Stimulated activated memory B cell treated with anti-CD40 and anti-IgM and Interleukin-4, amounts not matched to agents 10 μg/mL and 1 μg/mL and 100 μg/mL, for 72 hours (primary cell): Measurements from ENCODE around the gene SLX9.

ENCODE experiments used
- ATAC-seq: fragments of 150-1000 bp; cut with Tn5 transposase; 2 replicates; pipeline ENCODE4 v1.10.0; 2021
- H3K27ac Mint-ChIP-seq: one replicate; pipeline ENCODE4 v1.8.0; 2022; ENCODE audit warnings: mild to moderate bottlenecking, mixed read lengths
- H3K27me3 Mint-ChIP-seq: one replicate; pipeline ENCODE4 v1.8.0; 2022; ENCODE audit warnings: mixed read lengths
- H3K36me3 Mint-ChIP-seq: one replicate; pipeline ENCODE4 v1.8.0; 2022; ENCODE audit warnings: mixed read lengths
- H3K4me1 Mint-ChIP-seq: one replicate; pipeline ENCODE4 v1.8.0; 2022; ENCODE audit warnings: mixed read lengths
- H3K4me3 Mint-ChIP-seq: one replicate; pipeline ENCODE4 v1.8.0; 2022; ENCODE audit warnings: mild to moderate bottlenecking, moderate library complexity, mixed read lengths
- H3K9me3 Mint-ChIP-seq: one replicate; pipeline ENCODE4 v1.8.0; 2022; ENCODE audit warnings: mixed read lengths

SLX9 gene

DNA sequence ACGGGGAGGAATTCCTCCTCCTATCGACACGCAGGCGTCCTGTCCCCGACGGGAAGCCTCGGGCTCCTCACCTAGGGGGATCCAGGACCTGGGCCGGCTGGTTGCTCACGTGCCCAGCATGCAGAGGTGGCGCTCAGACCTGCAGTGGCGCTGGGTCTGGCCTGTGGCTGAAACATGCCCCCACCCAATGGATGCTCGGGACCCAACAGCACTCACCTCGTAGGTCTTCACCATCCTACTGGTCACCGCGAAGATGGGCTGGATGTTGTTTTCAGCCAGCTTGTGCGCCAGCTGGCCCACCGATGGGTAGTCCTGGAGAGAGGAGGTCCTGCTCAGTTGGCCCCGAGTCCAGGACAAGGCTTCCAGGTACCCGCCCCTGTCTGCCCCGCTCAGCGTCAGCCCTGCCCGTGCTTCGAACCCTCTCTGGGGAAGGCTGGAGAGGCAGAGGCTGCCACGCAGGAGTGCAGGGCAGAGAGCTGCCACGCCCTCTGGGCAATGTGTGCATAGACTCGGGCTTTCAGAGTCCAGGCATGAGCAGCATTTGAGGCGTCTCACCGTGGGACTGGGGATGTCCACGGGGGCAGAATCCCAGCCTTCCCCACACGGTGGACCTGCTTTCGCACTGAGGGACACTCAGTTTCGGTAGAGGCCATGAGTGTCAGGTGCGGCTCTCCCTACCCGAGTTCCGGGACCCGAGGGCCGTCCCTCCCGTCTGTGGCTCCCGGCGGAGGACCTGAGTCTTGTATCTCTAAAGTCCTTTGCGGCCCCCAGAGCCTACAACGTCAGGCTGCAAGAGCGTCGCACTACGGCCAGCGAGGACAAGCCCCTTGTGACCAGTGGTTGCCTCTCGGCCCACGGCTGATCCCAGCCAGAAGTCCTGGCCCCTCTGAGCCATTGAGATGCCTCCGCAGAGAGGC, 40.7 kb upstream of the SLX9 start:
- Mint-ChIP-seq H3K36me3 (peaks cover 56% of the 10 kb centered on the region), H3K27me3 (no peaks in the 10 kb centered on the region), H3K4me3 (no peak overlapping the region), H3K27ac (no peak overlapping the region), H3K4me1 (peaks cover 23% of the 10 kb centered on the region), H3K9me3 (no peaks in the 10 kb centered on the region)
- ATAC-seq = no peak

DNA sequence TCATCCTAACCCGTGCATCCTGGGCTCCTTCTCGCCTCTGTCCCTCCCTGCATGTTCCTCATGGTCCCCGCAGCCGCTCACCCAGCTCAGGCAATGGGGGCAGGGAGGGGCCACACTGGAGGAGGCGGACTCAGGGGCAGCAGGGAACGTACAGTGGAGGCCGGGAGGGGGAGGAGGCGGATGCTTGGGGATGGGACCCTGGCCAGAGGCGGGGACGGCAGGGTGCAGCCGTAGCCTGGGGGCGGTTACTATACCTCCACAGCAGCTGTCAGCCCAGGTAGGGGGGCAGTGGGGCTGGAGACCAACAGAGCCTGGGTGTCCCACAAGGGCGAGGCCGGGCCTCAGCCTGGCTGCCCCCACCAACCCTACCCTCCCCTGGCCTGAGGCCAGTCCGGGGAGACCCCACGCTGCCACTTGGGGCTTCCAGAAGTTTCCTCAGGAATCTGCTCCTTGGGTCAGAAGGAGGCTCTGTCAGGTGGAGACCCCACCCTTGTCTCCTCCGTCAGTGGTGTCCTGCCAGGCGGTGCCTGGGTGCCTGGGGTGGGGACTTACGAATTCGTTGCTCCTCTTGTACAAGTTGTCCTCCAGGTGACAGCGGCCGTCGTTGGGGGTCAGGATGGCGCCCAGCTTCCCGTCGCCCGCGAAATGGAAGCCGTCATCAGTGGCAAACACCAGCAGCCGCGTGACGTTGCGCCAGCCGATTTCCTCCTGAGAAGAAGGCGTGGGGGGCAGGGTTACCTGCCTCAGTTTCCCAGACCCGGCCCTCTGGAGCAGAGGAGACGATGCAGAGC, 39.9 kb upstream of the SLX9 start:
- Mint-ChIP-seq H3K9me3 (no peaks in the 10 kb centered on the region), H3K4me1 (peaks cover 23% of the 10 kb centered on the region), H3K4me3 (no peak overlapping the region), H3K27ac (no peak overlapping the region), H3K27me3 (no peaks in the 10 kb centered on the region), H3K36me3 (peaks cover 63% of the 10 kb centered on the region)
- ATAC-seq = no peak

DNA sequence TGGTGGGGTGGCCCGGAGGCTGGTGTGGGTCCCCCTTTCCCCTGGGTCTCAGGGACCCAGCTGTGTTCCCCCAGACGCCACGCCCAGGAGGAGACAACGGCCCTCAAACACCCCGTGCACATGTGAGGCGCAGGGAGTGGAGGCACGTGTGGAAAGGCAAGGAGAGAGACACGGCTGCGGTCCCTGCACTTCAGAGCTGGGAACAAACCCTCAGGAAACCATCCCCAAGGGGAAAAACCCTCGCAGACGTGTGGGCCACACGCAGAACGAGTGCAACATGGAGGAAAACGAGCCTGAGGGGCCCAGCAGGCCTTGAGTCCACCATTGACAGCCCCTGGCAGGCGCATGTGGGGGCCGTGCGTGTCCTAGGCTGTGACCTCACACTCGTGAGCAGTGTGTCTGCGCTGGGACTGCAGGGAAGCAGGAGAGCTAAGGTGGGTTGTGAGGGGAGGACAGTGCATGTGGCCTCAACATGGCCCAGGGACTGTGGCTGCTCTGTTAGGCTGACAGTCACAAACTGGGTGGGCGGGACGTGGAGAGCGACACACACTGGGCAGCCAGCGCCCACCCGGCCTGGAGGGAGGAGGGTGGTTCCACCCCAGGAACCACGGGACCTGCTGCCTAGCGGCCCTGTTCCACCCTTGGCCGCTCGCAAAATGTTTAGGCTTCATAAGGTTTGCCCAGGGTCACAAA, 39.1 kb upstream of the SLX9 start:
- no peak overlapping the region for H3K27ac Mint-ChIP-seq
- ATAC-seq = no peak
- H3K4me3 Mint-ChIP-seq = no peak overlapping the region
- H3K9me3 Mint-ChIP-seq = no peaks in the 10 kb centered on the region
- H3K36me3 Mint-ChIP-seq = peaks cover 64% of the 10 kb centered on the region
- H3K27me3 Mint-ChIP-seq = no peaks in the 10 kb centered on the region
- peaks cover 27% of the 10 kb centered on the region for H3K4me1 Mint-ChIP-seq

DNA sequence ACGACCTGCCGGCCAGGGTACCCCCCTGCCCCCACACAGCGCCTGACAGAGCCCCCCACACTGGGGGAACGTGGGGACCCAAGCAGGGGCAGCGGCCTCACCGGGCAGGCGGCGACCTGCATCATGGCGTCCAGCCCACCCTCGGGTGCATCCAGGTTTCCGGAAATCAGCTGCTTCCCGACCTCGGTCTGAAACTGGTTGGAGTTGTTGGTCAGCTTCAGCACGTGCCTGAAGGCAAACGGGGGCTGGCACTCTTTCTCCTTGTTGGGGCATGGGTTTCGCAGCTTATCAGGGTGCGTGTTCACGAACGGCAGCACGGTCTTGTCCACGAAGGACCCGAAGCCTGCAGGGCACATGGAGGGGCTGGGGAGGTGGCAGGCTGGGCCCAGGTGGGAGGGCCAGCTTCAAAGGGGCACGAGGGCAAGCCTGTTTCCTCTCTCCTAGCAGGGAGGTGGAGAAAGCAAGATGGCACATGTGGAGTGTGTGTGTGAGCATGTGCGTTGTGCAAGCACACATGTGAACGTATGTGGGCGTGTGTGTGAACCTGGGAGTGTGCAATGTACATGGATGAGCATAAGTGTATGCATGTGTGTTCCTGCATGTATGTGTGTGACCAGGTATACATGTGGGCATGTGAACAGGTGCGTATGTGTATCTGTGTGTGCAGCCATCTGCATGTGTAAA, 38.3 kb upstream of the SLX9 start:
- Mint-ChIP-seq H3K9me3 (no peaks in the 10 kb centered on the region), H3K4me3 (no peak overlapping the region), H3K27me3 (no peaks in the 10 kb centered on the region), H3K4me1 (peaks cover 35% of the 10 kb centered on the region), H3K36me3 (peaks cover 72% of the 10 kb centered on the region), H3K27ac (no peak overlapping the region)
- no peak for ATAC-seq

DNA sequence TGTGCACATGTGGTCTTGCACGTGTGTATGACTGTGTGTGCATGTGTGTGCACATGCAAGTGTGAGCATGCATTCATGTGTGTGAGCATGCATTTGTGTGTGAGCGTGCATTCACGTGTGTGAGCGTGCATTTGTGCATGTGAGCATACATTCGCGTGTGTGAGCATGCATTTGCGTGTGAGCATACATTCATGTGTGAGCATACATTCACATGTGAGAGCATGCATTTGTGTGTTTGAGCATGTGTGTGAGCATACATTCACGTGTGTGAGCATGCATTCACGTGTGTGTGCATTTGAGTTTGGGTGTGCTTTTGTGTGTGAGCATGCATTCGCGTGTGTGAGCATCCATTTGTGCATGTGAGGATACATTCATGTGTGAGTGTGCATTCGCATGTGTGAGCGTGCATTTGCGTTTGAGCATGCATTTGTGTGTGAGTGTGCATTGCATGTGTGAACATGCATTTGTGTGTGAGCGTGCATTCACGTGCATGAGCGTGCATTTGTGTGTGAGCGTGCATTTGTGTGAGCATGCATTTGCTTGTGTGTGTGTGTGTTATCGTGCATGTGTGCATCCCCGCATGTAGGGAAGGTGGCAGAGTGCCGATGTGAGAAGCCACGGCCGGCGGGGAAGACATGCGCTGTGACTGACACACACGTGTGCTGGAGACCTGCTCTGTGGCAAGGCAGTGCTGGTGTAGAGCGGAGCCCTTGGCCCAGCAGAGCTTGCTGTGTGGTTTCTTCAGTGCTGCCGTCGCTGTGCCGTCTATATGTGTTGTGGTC, 37.4 kb upstream of the SLX9 start:
- Mint-ChIP-seq H3K9me3 (no peaks in the 10 kb centered on the region), H3K4me1 (peaks cover 42% of the 10 kb centered on the region), H3K27ac (no peak overlapping the region), H3K36me3 (peaks cover 68% of the 10 kb centered on the region), H3K4me3 (no peak overlapping the region), H3K27me3 (no peaks in the 10 kb centered on the region)
- ATAC-seq = no peak

DNA sequence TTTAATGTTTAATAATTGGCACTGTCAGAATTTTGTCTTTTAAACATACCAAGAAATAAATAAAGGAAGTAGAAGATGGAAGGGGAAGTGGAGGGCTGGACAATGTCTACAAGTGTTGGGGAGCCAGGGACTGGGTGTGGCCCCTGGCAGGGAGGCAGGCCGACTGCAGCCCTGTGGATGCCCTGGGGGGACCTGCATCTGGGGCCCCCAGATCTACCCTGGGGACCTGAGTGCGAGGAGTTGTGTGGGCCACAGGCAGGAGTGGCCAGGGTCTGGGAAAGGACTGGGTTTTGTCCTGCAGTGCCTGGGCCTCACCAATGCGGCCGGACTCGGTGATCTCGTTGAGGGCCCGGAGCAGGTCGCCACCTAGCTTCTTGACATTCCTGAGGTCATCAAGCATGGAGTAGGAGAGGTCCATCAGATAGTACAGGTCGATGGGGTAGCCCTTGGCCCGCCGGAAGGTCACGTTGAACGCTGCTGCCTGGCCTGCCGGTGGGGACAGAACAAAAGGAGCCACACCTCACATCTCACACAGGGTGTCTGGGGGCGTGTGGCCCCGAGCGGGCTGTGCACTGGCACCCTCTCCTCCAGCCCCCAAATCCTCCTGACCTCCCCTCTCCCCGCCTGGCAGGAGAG, 36.7 kb upstream of the SLX9 start:
- no peaks in the 10 kb centered on the region for H3K9me3 Mint-ChIP-seq
- H3K27ac Mint-ChIP-seq = no peak overlapping the region
- no peak for ATAC-seq
- H3K27me3 Mint-ChIP-seq = no peaks in the 10 kb centered on the region
- H3K4me3 Mint-ChIP-seq = no peak overlapping the region
- H3K36me3 Mint-ChIP-seq = peaks cover 68% of the 10 kb centered on the region
- peaks cover 44% of the 10 kb centered on the region for H3K4me1 Mint-ChIP-seq

DNA sequence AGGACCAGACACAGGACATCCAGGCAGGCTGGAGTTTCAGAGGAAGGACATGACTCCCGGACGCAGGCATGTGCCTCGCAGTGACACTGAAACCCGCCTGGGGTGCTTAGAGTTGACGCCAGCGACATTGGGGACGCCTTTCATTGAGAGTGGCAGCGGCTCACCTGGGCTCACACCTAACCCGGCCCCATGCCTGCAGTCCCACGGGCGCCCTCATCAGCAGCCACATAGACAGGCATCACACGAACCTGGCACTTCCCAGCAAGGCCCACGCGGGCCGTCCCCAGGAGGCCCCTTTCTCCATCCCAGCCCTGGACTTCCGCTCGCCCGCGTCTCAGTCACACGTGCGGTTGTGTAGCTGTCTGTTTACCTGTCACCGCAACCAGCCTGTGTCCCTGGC, 36.1 kb upstream of the SLX9 start:
- Mint-ChIP-seq H3K36me3 (peaks cover 65% of the 10 kb centered on the region), H3K27me3 (no peaks in the 10 kb centered on the region), H3K4me1 (peaks cover 48% of the 10 kb centered on the region), H3K4me3 (no peak overlapping the region), H3K9me3 (no peaks in the 10 kb centered on the region), H3K27ac (no peak overlapping the region)
- ATAC-seq = no peak

DNA sequence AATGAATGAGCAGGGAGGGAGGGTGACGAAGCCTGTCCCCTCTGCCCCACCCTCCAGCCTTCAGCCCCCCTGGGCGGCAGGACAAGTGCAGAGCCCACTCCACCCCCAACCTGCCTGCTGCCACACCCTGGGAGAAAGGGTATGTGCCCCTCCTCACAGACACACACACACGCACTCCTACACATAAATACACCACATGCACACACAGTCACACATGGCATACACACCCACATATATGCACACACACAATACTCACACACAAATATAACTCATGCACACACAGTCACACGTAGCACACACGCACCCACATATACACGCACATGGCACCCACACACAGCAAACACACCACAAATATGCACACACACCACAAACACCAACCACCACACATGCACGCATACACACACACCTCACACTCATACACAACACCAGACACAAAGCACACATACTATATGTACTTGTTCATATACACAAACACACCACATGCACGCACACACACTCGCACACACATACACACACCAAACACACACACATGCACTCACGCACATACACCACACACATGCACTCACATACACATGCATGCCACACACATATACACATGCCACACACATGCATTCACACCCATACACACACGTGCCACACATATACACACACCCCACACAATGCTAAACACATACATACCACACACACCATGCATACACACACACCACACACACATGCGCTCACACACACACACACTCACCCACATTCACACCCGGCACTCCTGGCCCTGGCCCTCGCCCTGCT, 35.5 kb upstream of the SLX9 start:
- Mint-ChIP-seq H3K36me3 (peaks cover 70% of the 10 kb centered on the region), H3K4me3 (no peak overlapping the region), H3K4me1 (peaks cover 54% of the 10 kb centered on the region), H3K27ac (no peak overlapping the region), H3K9me3 (no peaks in the 10 kb centered on the region), H3K27me3 (no peaks in the 10 kb centered on the region)
- ATAC-seq = no peak

DNA sequence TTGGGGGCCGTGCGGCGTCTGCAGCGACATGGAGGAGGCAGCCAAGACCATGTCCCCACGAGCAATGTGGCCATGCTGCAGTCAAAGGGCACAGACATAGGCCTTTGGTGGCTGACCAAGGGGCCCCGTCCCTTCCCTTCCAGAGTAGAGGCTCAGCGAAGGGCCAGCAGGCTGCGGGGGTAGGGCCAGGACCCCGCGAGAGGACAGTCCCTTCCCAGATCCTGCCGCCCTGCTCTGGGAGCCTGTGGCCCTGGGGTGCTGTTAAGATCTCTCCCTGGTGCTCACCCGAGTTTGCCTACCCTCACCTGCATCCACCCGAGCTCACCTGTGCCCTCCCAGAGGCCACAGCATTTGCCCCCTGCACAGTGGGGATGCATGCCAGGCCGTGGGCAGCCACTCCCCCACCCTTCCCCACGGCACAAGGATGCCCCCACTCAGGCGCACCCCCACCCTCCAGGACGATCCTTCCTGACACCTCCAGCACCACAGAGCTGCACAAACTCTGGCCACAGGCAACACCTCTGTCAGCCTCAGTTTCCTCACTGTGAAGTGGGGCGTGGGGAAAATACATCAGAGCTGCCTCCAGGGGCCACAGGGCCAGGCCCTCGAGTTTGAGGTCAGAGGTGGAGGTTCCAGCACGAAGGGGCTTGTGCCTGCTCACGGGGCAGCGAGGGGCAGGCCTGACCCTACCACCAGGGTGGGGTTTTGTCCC, 34.7 kb upstream of the SLX9 start:
- ATAC-seq = no peak
- H3K36me3 Mint-ChIP-seq = peaks cover 71% of the 10 kb centered on the region
- H3K4me3 Mint-ChIP-seq = no peak overlapping the region
- no peak overlapping the region for H3K27ac Mint-ChIP-seq
- no peaks in the 10 kb centered on the region for H3K27me3 Mint-ChIP-seq
- H3K4me1 Mint-ChIP-seq = peaks cover 63% of the 10 kb centered on the region
- no peaks in the 10 kb centered on the region for H3K9me3 Mint-ChIP-seq

DNA sequence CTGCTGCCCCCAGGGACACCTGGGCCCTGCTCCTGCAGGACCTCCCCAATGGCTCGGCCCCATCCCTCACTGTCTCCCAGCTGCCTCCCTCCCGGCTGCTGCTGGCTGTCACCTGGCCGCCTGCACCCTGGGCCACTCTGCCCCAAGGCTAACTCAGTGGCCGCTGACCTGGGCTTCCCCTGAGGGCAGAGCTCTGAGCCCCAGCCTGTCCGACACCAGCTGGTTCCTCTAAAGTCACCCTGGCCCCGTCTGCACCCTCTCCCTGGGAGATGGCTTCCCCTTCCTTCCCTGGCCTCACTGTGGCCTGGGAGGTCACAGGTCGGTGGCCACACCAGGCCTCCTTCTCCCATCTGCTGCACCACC, 34.1 kb upstream of the SLX9 start:
- no peak for ATAC-seq
- H3K4me1 Mint-ChIP-seq = peaks cover 67% of the 10 kb centered on the region
- peaks cover 69% of the 10 kb centered on the region for H3K36me3 Mint-ChIP-seq
- peak overlapping the region; percentile 49 for H3K27ac Mint-ChIP-seq
- no peaks in the 10 kb centered on the region for H3K9me3 Mint-ChIP-seq
- H3K27me3 Mint-ChIP-seq = no peaks in the 10 kb centered on the region
- H3K4me3 Mint-ChIP-seq = no peak overlapping the region

DNA sequence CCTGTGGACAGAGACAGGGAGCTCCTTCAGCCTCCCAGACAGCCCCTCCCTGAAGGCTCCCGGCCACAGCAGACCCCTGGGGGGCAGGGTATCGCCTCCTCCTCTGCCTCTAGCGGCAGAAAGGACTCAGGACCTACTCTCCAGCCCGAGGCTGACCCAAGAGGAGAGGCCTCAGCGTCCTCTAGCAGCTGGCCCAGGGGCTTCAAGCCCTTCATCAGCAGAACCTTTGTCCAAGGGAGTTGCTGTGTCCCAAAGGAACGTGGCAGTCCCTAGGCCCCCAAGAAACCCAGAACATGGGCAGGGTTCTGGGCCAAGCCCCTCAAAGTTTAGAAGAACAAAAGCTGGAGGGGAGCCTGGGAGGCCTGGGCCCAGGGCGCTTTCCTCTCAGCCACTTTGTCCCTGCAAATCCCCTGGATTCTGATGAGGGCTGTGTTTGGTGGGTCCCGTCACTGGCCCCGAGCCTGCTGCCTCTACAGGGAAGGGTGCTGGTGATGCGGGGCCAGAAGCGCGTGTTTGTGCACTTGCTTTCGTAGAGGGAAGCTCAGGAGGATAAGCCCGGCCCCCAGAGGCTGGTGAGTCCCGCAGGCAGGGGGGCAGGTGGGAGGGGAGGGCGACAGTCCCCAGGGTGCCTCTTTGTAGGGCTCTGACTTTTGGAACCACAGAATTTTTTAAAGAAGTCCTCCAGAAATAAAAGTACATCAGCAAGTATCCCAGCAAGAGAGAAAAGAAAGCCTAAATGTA, 32.4 kb upstream of the SLX9 start:
- Mint-ChIP-seq H3K9me3 (no peaks in the 10 kb centered on the region), H3K36me3 (peaks cover 54% of the 10 kb centered on the region), H3K27ac (peak overlapping the region; percentile 66), H3K27me3 (no peaks in the 10 kb centered on the region), H3K4me1 (peaks cover 84% of the 10 kb centered on the region), H3K4me3 (peak overlapping the region; percentile 41)
- peak; percentile 45 for ATAC-seq
